A549 (cell line): ENCODE measurements around the gene ETV3. TPM values are rescaled to one million over a fixed set of nuclear protein-coding genes. Genes with fewer than 3 reads are reported as not detected.

ENCODE experiments used
- ATAC-seq, 2 experiments: fragments of 200-7000 bp in 1 of 2; fragments of >200 bp in 1 of 2; cut with Nextera tagmentation in 1 of 2; cut with Tn5 transposase in 1 of 2; 3 replicates each; pipeline versions ENCODE4 v1.8.0 to v1.9.1; 2018 to 2020; ENCODE audit warnings: mild to moderate bottlenecking in 1 of 2, moderate library complexity in 1 of 2
- CTCF ChIA-PET: fragments of 300-600 bp; sonication (Branson Sonifier 250); formaldehyde crosslinking; extraction: SDS; loops from one replicate; lab custom pipeline; 2021; ENCODE audit warnings: antibody characterized with exemption, inconsistent platforms; lab: Yijun Ruan, JAX
- POLR2A ChIA-PET: fragments of 350-600 bp; formaldehyde crosslinking; extraction: SDS; loops from one replicate; lab custom pipeline; 2021; ENCODE audit warnings: antibody characterized with exemption, inconsistent platforms; lab: Yijun Ruan, JAX
- DNase-seq, 2 experiments: peaks; one replicate each; pipeline versions ENCODE4 v3.0.0 to v3.0.0-alpha.2; 2011 to 2016; ENCODE audit warnings: low read depth in 1 of 2, low spot score in 1 of 2
- FAIRE-seq: peaks from 2 replicates; lab custom pipeline; 2011; peaks lifted over from hg19 to GRCh38; lab: Jason Lieb, UNC
- H3K27ac ChIP-seq, 2 experiments: fragments of >200 bp; sonication (Bioruptor Twin); formaldehyde crosslinking; 3 replicates each; pipeline ENCODE4 v1.5.1; 2016 to 2017
- H3K4me1 ChIP-seq: fragments of >200 bp; sonication (Bioruptor Twin); formaldehyde crosslinking; 3 replicates; pipeline ENCODE4 v1.6.1; 2016
- H3K4me2 ChIP-seq: fragments of >200 bp; sonication (Bioruptor Twin); formaldehyde crosslinking; 3 replicates; pipeline ENCODE4 v1.6.1; 2016
- H3K4me3 ChIP-seq: fragments of >200 bp; sonication (Bioruptor Twin); formaldehyde crosslinking; 3 replicates; pipeline ENCODE4 v1.5.1; 2016
- H3K9me3 ChIP-seq: fragments of >200 bp; sonication (Bioruptor Twin); formaldehyde crosslinking; 3 replicates; pipeline ENCODE4 v1.6.1; 2016
- BCL3 ChIP-seq: fragments of >200 bp; sonication (Bioruptor Twin); formaldehyde crosslinking; IDR thresholded peaks from 3 replicates; pipeline ENCODE4 v1.6.1; 2016
- CHD2 ChIP-seq: fragments of 150-350 bp; IDR thresholded peaks from 2 replicates; pipeline ENCODE4 v1.6.1; 2014; ENCODE audit warnings: low read length; ENCODE audit not compliant: partially characterized antibody
- CTCF ChIP-seq: fragments of >200 bp; sonication (Bioruptor Twin); formaldehyde crosslinking; IDR thresholded peaks from 3 replicates; pipeline ENCODE4 v1.5.1; 2016
- EHF ChIP-seq: fragments of 250-450 bp; sonication (Bioruptor Pico); IDR thresholded peaks from 2 replicates; pipeline ENCODE4 v1.5.0; 2020; ENCODE audit warnings: mild to moderate bottlenecking
- EHMT2 ChIP-seq: fragments of 200-600 bp; sonication (generic); IDR thresholded peaks from 2 replicates; pipeline ENCODE4 v1.6.1; 2016; ENCODE audit warnings: antibody characterized with exemption, low read depth, mild to moderate bottlenecking, moderate library complexity
- EP300 ChIP-seq, 2 experiments: fragments of >200 bp; sonication (Bioruptor Twin); formaldehyde crosslinking; IDR thresholded peaks; 2 replicates in 1 of 2; 3 replicates in 1 of 2; pipeline ENCODE4 v1.6.1; 2016 to 2017
- FOSB ChIP-seq: fragments of 250-450 bp; sonication (Bioruptor Pico); IDR thresholded peaks from 2 replicates; pipeline ENCODE4 v1.5.0; 2020; ENCODE audit warnings: mild to moderate bottlenecking, moderate library complexity
- FOSL2 ChIP-seq, 2 experiments: fragments of 450-650 bp in 1 of 2; fragments of >200 bp in 1 of 2; sonication (Bioruptor Twin) in 1 of 2; formaldehyde crosslinking; IDR thresholded peaks; 2 replicates each; pipeline versions ENCODE4 v1.5.0 to v1.6.1; 2016 to 2020; ENCODE audit warnings: mild to moderate bottlenecking in 1 of 2, moderate library complexity in 1 of 2
- FOXS1 ChIP-seq: fragments of 250-450 bp; sonication (Bioruptor Pico); IDR thresholded peaks from 2 replicates; pipeline ENCODE4 v1.5.0; 2020; ENCODE audit warnings: mild to moderate bottlenecking, moderate library complexity
- HDAC2 ChIP-seq: fragments of 200-600 bp; sonication (generic); IDR thresholded peaks from 2 replicates; pipeline ENCODE4 v1.6.1; 2016
- HES2 ChIP-seq: fragments of >200 bp; sonication (Bioruptor Twin); formaldehyde crosslinking; IDR thresholded peaks from 2 replicates; pipeline ENCODE4 v1.6.1; 2016
- HMGXB4 ChIP-seq: fragments of 250-450 bp; sonication (Bioruptor Pico); IDR thresholded peaks from 2 replicates; pipeline ENCODE4 v1.5.0; 2021; ENCODE audit warnings: mild to moderate bottlenecking, moderate library complexity, borderline replicate concordance
- HOXB13 ChIP-seq: fragments of 250-450 bp; sonication (Bioruptor Pico); IDR thresholded peaks from 2 replicates; pipeline ENCODE4 v1.5.0; 2020; ENCODE audit warnings: low read depth, mild to moderate bottlenecking, moderate library complexity
- KDM1A ChIP-seq: fragments of 200-600 bp; sonication (generic); IDR thresholded peaks from 2 replicates; pipeline ENCODE4 v1.6.1; 2016; ENCODE audit warnings: low read depth, mild to moderate bottlenecking
- MAFK ChIP-seq: fragments of 450-650 bp; IDR thresholded peaks from 2 replicates; pipeline ENCODE4 v1.6.1; 2014; ENCODE audit not compliant: partially characterized antibody
- MAX ChIP-seq: IDR thresholded peaks from 2 replicates; pipeline ENCODE4 v1.6.1; 2012
- MAZ ChIP-seq: fragments of 150-350 bp; IDR thresholded peaks from 2 replicates; pipeline ENCODE4 v1.6.1; 2014; ENCODE audit warnings: antibody characterized with exemption, low read depth, low read length, borderline replicate concordance
- MYC ChIP-seq: IDR thresholded peaks from 2 replicates; pipeline ENCODE4 v1.6.1; 2012; ENCODE audit warnings: mild to moderate bottlenecking, inconsistent platforms, low read length, improper control_type of control experiment, borderline replicate concordance
- NPAS2 ChIP-seq: fragments of 250-450 bp; sonication (Bioruptor Pico); IDR thresholded peaks from 2 replicates; pipeline ENCODE4 v1.8.0; 2022; ENCODE audit warnings: mild to moderate bottlenecking, moderate library complexity, borderline replicate concordance
- NR3C1 ChIP-seq: fragments of >200 bp; sonication (Bioruptor Twin); formaldehyde crosslinking; IDR thresholded peaks from 3 replicates; pipeline ENCODE4 v1.6.1; 2017
- PBX3 ChIP-seq: IDR thresholded peaks from 2 replicates; pipeline ENCODE4 v1.6.1; 2012
- PHF8 ChIP-seq: fragments of 200-600 bp; sonication (generic); IDR thresholded peaks from 2 replicates; pipeline ENCODE4 v1.6.1; 2016; ENCODE audit warnings: low read depth, mild to moderate bottlenecking, antibody characterized with exemption, moderate library complexity, borderline replicate concordance
- POLR2A ChIP-seq: IDR thresholded peaks from 2 replicates; pipeline ENCODE4 v1.6.1; 2012; ENCODE audit warnings: mild to moderate bottlenecking, low read length
- RARB ChIP-seq: fragments of 250-450 bp; sonication (Bioruptor Pico); IDR thresholded peaks from 2 replicates; pipeline ENCODE4 v1.8.0; 2021; ENCODE audit warnings: mild to moderate bottlenecking, moderate library complexity
- RCOR1 ChIP-seq: fragments of 150-350 bp; IDR thresholded peaks from 2 replicates; pipeline ENCODE4 v1.6.1; 2014; ENCODE audit warnings: antibody characterized with exemption, low read length, low read depth
- SREBF2 ChIP-seq: fragments of 450-650 bp; IDR thresholded peaks from 2 replicates; pipeline ENCODE4 v1.6.1; 2014; ENCODE audit warnings: mild to moderate bottlenecking, moderate library complexity
- TFCP2L1 ChIP-seq: fragments of 250-450 bp; sonication (Bioruptor Pico); IDR thresholded peaks from 2 replicates; pipeline ENCODE4 v1.5.0; 2021; ENCODE audit warnings: mild to moderate bottlenecking
- ZNF302 ChIP-seq: fragments of 250-450 bp; sonication (Bioruptor Pico); IDR thresholded peaks from 2 replicates; pipeline ENCODE4 v1.9.0; 2021; ENCODE audit warnings: inconsistent platforms, mild to moderate bottlenecking, moderate library complexity
- WGBS: methylation state at CpG from one replicate; pipeline ENCODE4 v1.1.6; 2017; ENCODE audit errors: missing lambda C conversion rate; 5-methylcytosine and 5-hydroxymethylcytosine counted together
- polyA plus RNA-seq, 4 experiments: library from polyadenylated mRNA; depleted of rRNA in 3 of 4; stranded (reverse); fragments of >200 nt; fragmentation: RNase III in 1 of 4; extraction: RNeasy Plus Mini Kit Qiagen cat#74134 plus additional on column Dnase treatment in 1 of 4; gene quantifications; 2 replicates in 3 of 4; 3 replicates in 1 of 4; pipeline ENCODE4 v1.2.3, GENCODE V29; 2011 to 2017

ETV3 gene
- polyA plus RNA-seq, 2 of the 4 experiments (the other 2 are of a cell fraction) = 11.1 to 14.5 TPM

- DNase-seq = peak; percentile 14 to 35
- TF ChIP-seq KDM1A = no peak
- TF ChIP-seq RCOR1 = no peak
- no peak for TF ChIP-seq TFCP2L1
- no peak for TF ChIP-seq FOSL2 (IDR thresholded peaks at IDR 0.05)
- 0 out of 2 replicates have a peak, but pooled peaks have one; percentile 14 for TF ChIP-seq FOSL2 (CRISPR knock-in tag; IDR thresholded peaks at IDR 0.05)
- no peak for TF ChIP-seq CHD2
- no peak for TF ChIP-seq HES2
- no peak for TF ChIP-seq HDAC2
- TF ChIP-seq EHMT2 = no peak
- TF ChIP-seq FOSB (CRISPR knock-in tag) = no peak
- no peak for TF ChIP-seq FOXS1 (CRISPR knock-in tag)
- no peak for TF ChIP-seq MYC
- TF ChIP-seq MAFK = peak; percentile 41
- H3K4me2 ChIP-seq = peak overlapping the region; percentile 22; the same call in 1 of the 3 replicates
- 74% methylated on average over 6 of the region's 6 CpGs for WGBS
- ATAC-seq = peak in 1 of 2 experiments; percentile 54; a peak in 4 of 6 replicates
- peak overlapping the region in 1 of 2 experiments; percentile 73; a peak in 2 of 6 replicates for H3K27ac ChIP-seq
- H3K4me1 ChIP-seq = peaks cover 19% of the 10 kb centered on the region
- ChIA-PET POLR2A (no interaction called here), CTCF (interaction anchor here (1.5 to 11.4 kb wide), 4 partner anchors 10 to 51 kb away, joined by 3 to 104 read pairs (median 13); no protein-coding TSS in a partner anchor)
- H3K9me3 ChIP-seq = no peaks in the 10 kb centered on the region
- no peak overlapping the region for H3K4me3 ChIP-seq
- FAIRE-seq = no peak
These were observed 33.4 kb downstream of the ETV3 start for GRCh38 chr1:157104598-157105293.

- Histone ChIP-seq H3K4me3 (no peak overlapping the region), H3K27ac (no peak overlapping the region), H3K4me2 (no peak overlapping the region), H3K9me3 (no peaks in the 10 kb centered on the region), H3K4me1 (peaks cover 19% of the 10 kb centered on the region)
- CTCF ChIA-PET = interaction anchor here (1.0 to 11.4 kb wide), 4 partner anchors 14 to 54 kb away, joined by 3 to 104 read pairs (median 13); no protein-coding TSS in a partner anchor
- no peak for TF ChIP-seq RARB (CRISPR knock-in tag)
- TF ChIP-seq EHMT2 = no peak
- no peak for TF ChIP-seq PHF8
- TF ChIP-seq MAZ = no peak
- no peak for TF ChIP-seq ZNF302 (CRISPR knock-in tag)
- no peak for TF ChIP-seq NPAS2 (CRISPR knock-in tag)
- TF ChIP-seq HOXB13 (CRISPR knock-in tag) = no peak
- TF ChIP-seq NR3C1 = no peak
- WGBS = 49% methylated on average over 5 of the region's 5 CpGs
- no peak for DNase-seq
- POLR2A ChIA-PET = no interaction called here
- FAIRE-seq = no peak
- ATAC-seq = no peak
These were observed 34.9 kb downstream of the ETV3 start for GRCh38 chr1:157103268-157103667.

GRCh38 chr1:157101149-157101548 lies 37.0 kb downstream of the ETV3 start:
- no peak overlapping the region for H3K27ac ChIP-seq
- TF ChIP-seq HMGXB4 (no peak), EHF (no peak), PBX3 (no peak), BCL3 (no peak), MAX (no peak), POLR2A (no peak), EP300 (IDR thresholded peaks at IDR 0.05) (no peak), CHD2 (no peak), CTCF (no peak), MAZ (no peak), PHF8 (no peak), SREBF2 (no peak), FOSB (CRISPR knock-in tag) (no peak)
- 67% methylated on average over 4 of the region's 4 CpGs for WGBS
- ATAC-seq = no peak
- POLR2A ChIA-PET = no interaction called here
- no peak for DNase-seq
- H3K4me3 ChIP-seq = no peak overlapping the region
- peaks cover 12% of the 10 kb centered on the region for H3K4me1 ChIP-seq
- CTCF ChIA-PET = interaction anchor here (1.3 to 11.4 kb wide), 2 partner anchors 12 to 55 kb away, joined by 3 to 104 read pairs; no protein-coding TSS in a partner anchor
- H3K9me3 ChIP-seq = no peaks in the 10 kb centered on the region
- H3K4me2 ChIP-seq = no peak overlapping the region
- no peak for FAIRE-seq
